B cell (primary cell): Measurements from ENCODE around the gene CNPY2. TPM values are rescaled to one million over a fixed set of nuclear protein-coding genes. Genes with fewer than 3 reads are reported as not detected.

Experiments used
- ATAC-seq: fragments of 200-7000 bp; cut with Tn5 transposase; one replicate; pipeline ENCODE4 v1.10.0; 2021; ENCODE audit warnings: low read depth, mild to moderate bottlenecking, moderate number of reproducible peaks, moderate library complexity
- CTCF ChIA-PET: fragments of 350-600 bp; sonication (Branson Sonifier 250); formaldehyde crosslinking; loops from one replicate; lab custom pipeline; 2021; ENCODE audit warnings: antibody characterized with exemption, inconsistent platforms; lab: Charles Lee
- POLR2A ChIA-PET: fragments of 350-600 bp; sonication (Branson Sonifier 250); formaldehyde crosslinking; loops from one replicate; lab custom pipeline; 2021; ENCODE audit warnings: antibody characterized with exemption; lab: Charles Lee
- DNase-seq: peaks from one replicate; pipeline ENCODE4 v3.0.0; 2013
- H2AFZ ChIP-seq: 2 replicates; pipeline ENCODE4 v1.6.1; 2012; ENCODE audit warnings: mild to moderate bottlenecking, low read depth, low read length; ENCODE audit not compliant: insufficient read depth, poor library complexity, severe bottlenecking
- H3K27ac ChIP-seq, 2 donors: 1 replicate in 1 of 2; 2 replicates in 1 of 2; pipeline ENCODE4 v1.5.1; 2012 to 2013; ENCODE audit warnings: low read length in 2 of 2, mild to moderate bottlenecking in 2 of 2, moderate library complexity in 1 of 2
- H3K27me3 ChIP-seq, 4 experiments: fragments of 200-600 bp in 1 of 4; sonication (generic) in 1 of 4; replicated peaks in 1 of 4; 1 replicate in 2 of 4; 2 replicates in 2 of 4; pipeline versions ENCODE4 v1.6.1 to v1.7.0; 2013 to 2016; ENCODE audit warnings: low read length in 3 of 4, mild to moderate bottlenecking in 2 of 4, mixed read lengths in 1 of 4, moderate library complexity in 1 of 4; ENCODE audit not compliant: insufficient read depth in 4 of 4, control insufficient read depth in 3 of 4; ENCODE audit errors: control extremely low read depth in 1 of 4
- H3K36me3 ChIP-seq, 2 experiments: replicated peaks in 1 of 2; 1 replicate in 1 of 2; 2 replicates in 1 of 2; pipeline versions ENCODE4 v1.6.1 to v1.7.1; 2013; ENCODE audit warnings: low read length in 1 of 2; ENCODE audit not compliant: insufficient read depth in 2 of 2, control insufficient read depth in 1 of 2; ENCODE audit errors: control extremely low read depth in 1 of 2, extremely low read depth in 1 of 2
- H3K4me1 ChIP-seq, 2 donors: fragments of 200-600 bp in 1 of 2; sonication (generic) in 1 of 2; 1 replicate in 1 of 2; 2 replicates in 1 of 2; pipeline versions ENCODE4 v1.5.1 to v1.6.1; 2013 to 2017; ENCODE audit warnings: low read length in 2 of 2; ENCODE audit not compliant: control insufficient read depth in 2 of 2, insufficient read depth in 2 of 2
- H3K4me2 ChIP-seq: replicated peaks from 2 replicates; pipeline ENCODE3; 2012; ENCODE audit warnings: mild to moderate bottlenecking, low read depth, low read length; ENCODE audit not compliant: poor library complexity, severe bottlenecking
- H3K4me3 ChIP-seq, 5 experiments: fragments of 200-600 bp in 1 of 5; sonication (generic) in 1 of 5; 1 replicate in 3 of 5; 2 replicates in 2 of 5; pipeline versions ENCODE4 v1.5.1 to v1.7.0; 2011 to 2016; ENCODE audit warnings: low read length in 4 of 5, mild to moderate bottlenecking in 4 of 5, low read depth in 2 of 5, control low read depth in 1 of 5, moderate library complexity in 1 of 5; ENCODE audit not compliant: insufficient read depth in 1 of 5; ENCODE audit errors: control extremely low read depth in 1 of 5, extremely low read depth in 1 of 5
- H3K79me2 ChIP-seq: fragments of 200-600 bp; sonication (generic); one replicate; pipeline ENCODE4 v1.6.0; 2016; ENCODE audit warnings: low read length; ENCODE audit not compliant: control insufficient read depth, insufficient read depth
- H3K9ac ChIP-seq: fragments of 200-600 bp; sonication (generic); 2 replicates; pipeline ENCODE4 v1.6.1; 2017; ENCODE audit warnings: mild to moderate bottlenecking, low read length, moderate library complexity
- H3K9me3 ChIP-seq, 3 donors: one replicate each; pipeline versions ENCODE4 v1.6.1 to v1.7.1; 2013; ENCODE audit warnings: low read length in 2 of 3; ENCODE audit not compliant: control insufficient read depth in 2 of 3, insufficient read depth in 1 of 3; ENCODE audit errors: control extremely low read depth in 1 of 3
- H4K20me1 ChIP-seq: 2 replicates; pipeline ENCODE4 v1.6.0; 2012; ENCODE audit warnings: mild to moderate bottlenecking, low read length; ENCODE audit not compliant: insufficient read depth, control insufficient read depth, poor library complexity, severe bottlenecking
- H3K27ac Mint-ChIP-seq: one replicate; pipeline ENCODE4 v1.8.0; 2021; ENCODE audit warnings: mixed read lengths
- H3K27me3 Mint-ChIP-seq: one replicate; pipeline ENCODE4 v1.8.0; 2021; ENCODE audit warnings: mixed read lengths
- H3K4me1 Mint-ChIP-seq: one replicate; pipeline ENCODE4 v1.8.0; 2021; ENCODE audit warnings: mixed read lengths
- H3K4me3 Mint-ChIP-seq: one replicate; pipeline ENCODE4 v1.8.0; 2021; ENCODE audit warnings: mixed read lengths
- H3K9me3 Mint-ChIP-seq: one replicate; pipeline ENCODE4 v1.8.0; 2022; ENCODE audit warnings: mixed read lengths; ENCODE audit not compliant: insufficient read depth
- CTCF ChIP-seq: fragments of 200-600 bp; IDR thresholded peaks from one replicate; pipeline ENCODE4 v1.8.0; 2022; ENCODE audit warnings: antibody characterized with exemption, mild to moderate bottlenecking
- EZH2 ChIP-seq: IDR thresholded peaks from 2 replicates; pipeline ENCODE4 v1.6.1; 2012; ENCODE audit warnings: borderline replicate concordance, low read depth, mild to moderate bottlenecking, moderate library complexity, low read length; ENCODE audit not compliant: insufficient read depth, poor library complexity, severe bottlenecking
- WGBS: methylation state at CpG from one replicate; pipeline ENCODE4 v1.1.5; 2013; ENCODE audit warnings: missing lambda C conversion rate; ENCODE audit not compliant: insufficient coverage; 5-methylcytosine and 5-hydroxymethylcytosine counted together
- intact Hi-C: fragments of 100-400 bp; cut with micrococcal nuclease; formaldehyde crosslinking; loops from one replicate; pipeline ENCODE4 v1.10.0; 2022
- polyA plus RNA-seq: library from polyadenylated mRNA; depleted of rRNA; stranded (reverse); fragments of >200 nt; gene quantifications from 2 replicates; pipeline ENCODE4 v1.2.3, GENCODE V29; 2012
- total RNA-seq, 2 donors: library from RNA; stranded (reverse); fragments of 120-200 nt in 1 of 2; gene quantifications; 1 replicate in 1 of 2; 2 replicates in 1 of 2; pipeline versions ENCODE4 v1.2.3 to v1.2.4, GENCODE V29; 2013 to 2022

Gene CNPY2
- total and polyA plus RNA-seq, 2 donors (not counting 1 experiment from before 2014, with no cell fraction given) = 61.9 to 91.2 TPM

GRCh38 chr12:56358836-56359532 lies 43.2 kb upstream of the CNPY2 start:
- peaks cover 48% of the 10 kb centered on the region for H3K79me2 ChIP-seq
- DNase-seq (peak; percentile 35), ATAC-seq (no peak)
- H3K4me3 Mint-ChIP-seq = peak overlapping the region; percentile 89
- H3K4me2 ChIP-seq = peak overlapping the region; percentile 76
- no peaks in the 10 kb centered on the region for H3K9me3 ChIP-seq
- peak overlapping the region; percentile 1 to 67 for H3K27ac ChIP-seq
- peak overlapping the region; percentile 54 for H3K27ac Mint-ChIP-seq
- H2AFZ ChIP-seq = peak overlapping the region; percentile 73
- peaks cover 15 to 28% of the 10 kb centered on the region in 2 experiments for H3K36me3 ChIP-seq
- peaks cover 15 to 24% of the 10 kb centered on the region in 2 donors for H3K4me1 ChIP-seq
- intact Hi-C loops = no loop called here
- H3K9ac ChIP-seq = peak overlapping the region; percentile 82
- H3K9me3 Mint-ChIP-seq = no peaks in the 10 kb centered on the region
- H3K4me3 ChIP-seq = peak overlapping the region; percentile 55 to 97 (median 76)
- no peaks in the 10 kb centered on the region for H3K27me3 Mint-ChIP-seq
- H3K27me3 ChIP-seq = no peaks in the 10 kb centered on the region
- H4K20me1 ChIP-seq = peaks cover 7% of the 10 kb centered on the region
- ChIA-PET CTCF (interaction anchor here (0.5 to 5.5 kb wide), 16 partner anchors 8 to 269 kb away, joined by 3 to 59 read pairs (median 9); partner anchors contain the start of genes CNPY2, IL23A, PAN2 and SMARCC2), POLR2A (interaction anchor here (0.6 to 3.9 kb wide), 14 partner anchors 16 to 270 kb away, joined by 3 to 24 read pairs (median 8); partner anchors contain the start of genes CNPY2, IL23A, PAN2 and RNF41)
- H3K4me1 Mint-ChIP-seq = peaks cover 29% of the 10 kb centered on the region
- TF ChIP-seq EZH2 = no peak
- WGBS = 0% methylated on average over 1 of the region's 1 CpG

GRCh38 chr12:56351325-56351724 lies 35.5 kb upstream of the CNPY2 start:
- 94% methylated on average over 2 of the region's 2 CpGs for WGBS
- H3K4me3 Mint-ChIP-seq = no peak overlapping the region
- DNase-seq (no peak), ATAC-seq (no peak)
- no peaks in the 10 kb centered on the region for H3K9me3 ChIP-seq
- H2AFZ ChIP-seq = no peak overlapping the region
- no peak overlapping the region for H3K4me2 ChIP-seq
- peaks cover 3% of the 10 kb centered on the region for H3K4me1 Mint-ChIP-seq
- CTCF ChIA-PET = interaction anchor here (1.8 to 2.6 kb wide), 2 partner anchors 8 to 113 kb away, joined by 5 to 11 read pairs; partner anchors contain the start of gene STAT2
- peaks cover 16 to 84% of the 10 kb centered on the region in 2 experiments for H3K36me3 ChIP-seq
- no peaks in the 10 kb centered on the region for H3K9me3 Mint-ChIP-seq
- peaks cover 20% of the 10 kb centered on the region for H3K79me2 ChIP-seq
- no peak overlapping the region for H3K9ac ChIP-seq
- TF ChIP-seq CTCF (no peak), EZH2 (no peak)
- H4K20me1 ChIP-seq = peaks cover 7% of the 10 kb centered on the region
- H3K27me3 ChIP-seq = no peaks in the 10 kb centered on the region
- H3K27ac Mint-ChIP-seq = no peak overlapping the region
- H3K4me1 ChIP-seq = no peaks in the 10 kb centered on the region
- no peak overlapping the region for H3K27ac ChIP-seq
- no peak overlapping the region for H3K4me3 ChIP-seq
- POLR2A ChIA-PET = interaction anchor here (0.5 kb wide), 1 partner anchor 390 kb away, joined by 6 read pairs; no protein-coding TSS in a partner anchor
- intact Hi-C loops = no loop called here
- no peaks in the 10 kb centered on the region for H3K27me3 Mint-ChIP-seq
